HG03135 (cell line): Measurements from ENCODE around the gene CD180.

Experiments used
- ATAC-seq: cut with Tn5 transposase; IDR thresholded peaks from one replicate; pipeline ENCODE4 v1.9.1; 2021; ENCODE audit warnings: mild to moderate bottlenecking, moderate library complexity; ENCODE audit not compliant: unreplicated experiment

The CD180 gene

GRCh38 chr5:67196537-67197059 lies at the start of gene CD180:
CD180 (minus strand) TSS chr5:67196799; CDS start chr5:67196641, 158 bp downstream.
- ATAC-seq: no peak

GRCh38 chr5:67246108-67246507 lies 49.5 kb upstream of the CD180 start:
- no peak for ATAC-seq

- no peak for ATAC-seq
These were observed 48.8 kb upstream of the CD180 start for GRCh38 chr5:67245259-67245846.

- ATAC-seq: no peak
These were observed 47.8 kb upstream of the CD180 start for GRCh38 chr5:67244345-67244793.

GRCh38 chr5:67243944-67244343 lies 47.3 kb upstream of the CD180 start:
- no peak for ATAC-seq

- no peak for ATAC-seq
These were observed 46.8 kb upstream of the CD180 start for GRCh38 chr5:67243349-67243748.

- ATAC-seq: no peak
These were observed 44.7 kb upstream of the CD180 start for GRCh38 chr5:67241326-67241725.

- ATAC-seq: no peak
These were observed 44.2 kb upstream of the CD180 start for GRCh38 chr5:67240846-67241245.

GRCh38 chr5:67240065-67240464 lies 43.5 kb upstream of the CD180 start:
- ATAC-seq: no peak

- ATAC-seq: no peak
These were observed 41.6 kb upstream of the CD180 start for GRCh38 chr5:67238191-67238590.

GRCh38 chr5:67235399-67236110 lies 39.0 kb upstream of the CD180 start:
- no peak for ATAC-seq

GRCh38 chr5:67234671-67235176 lies 38.1 kb upstream of the CD180 start:
- no peak for ATAC-seq

GRCh38 chr5:67233075-67233474 lies 36.5 kb upstream of the CD180 start:
- no peak for ATAC-seq

- ATAC-seq: no peak
These were observed 26.6 kb upstream of the CD180 start for GRCh38 chr5:67223211-67223610.

- peak; percentile 45 for ATAC-seq
These were observed 25.8 kb upstream of the CD180 start for GRCh38 chr5:67222243-67223025.

- peak; percentile 94 for ATAC-seq
These were observed 25.1 kb upstream of the CD180 start for GRCh38 chr5:67221487-67222242.

GRCh38 chr5:67216564-67216963 lies 20.0 kb upstream of the CD180 start:
- no peak for ATAC-seq

- ATAC-seq: peak; percentile 99
These were observed 19.2 kb upstream of the CD180 start for GRCh38 chr5:67215519-67216471.

GRCh38 chr5:67214707-67215447 lies 18.3 kb upstream of the CD180 start:
- ATAC-seq: no peak
